Measurements from ENCODE around the gene CNTNAP4. TPM values are rescaled to one million over a fixed set of nuclear protein-coding genes. Genes with fewer than 3 reads are reported as not detected.

The CNTNAP4 gene
- polyA plus RNA-seq, 2 of the 4 experiments (the other 2 are of a cell fraction), result not detected

GRCh38 chr16:76444832-76445231 is 167.6 kb downstream of the CNTNAP4 start (continued):
- TF ChIP-seq CHD4 (IDR thresholded peaks at IDR 0.05; ENCODE audit: borderline replicate concordance), result no peak
- TF ChIP-seq NPAS2 (CRISPR knock-in tag; IDR thresholded peaks at IDR 0.05; ENCODE audit: borderline replicate concordance), result no peak
- TF ChIP-seq ZSCAN20 (CRISPR knock-in tag; IDR thresholded peaks at IDR 0.05), result no peak

GRCh38 chr16:76445815-76446214 is 168.6 kb downstream of the CNTNAP4 start:
- Histone ChIP-seq H3K4me1 (no peaks in the 10 kb centered on the region), H3K27ac (no peak overlapping the region), H3K4me2 (no peak overlapping the region), H3K9me3 (no peaks in the 10 kb centered on the region), H3K4me3 (no peak overlapping the region)
- CTCF ChIA-PET, result interaction anchor here (0.5 kb wide), 1 partner anchor 436 kb away, joined by 3 read pairs; no protein-coding TSS in a partner anchor
- DNase-seq (ENCODE audit: low read depth in 1 of 2, low spot score in 1 of 2) (no peak), FAIRE-seq (no peak), ATAC-seq (no peak)
- POLR2A ChIA-PET, result no interaction called here
- TF ChIP-seq HES2 (IDR thresholded peaks at IDR 0.05) (no peak), KDM5A (IDR thresholded peaks at IDR 0.05) (no peak), MYC (IDR thresholded peaks at IDR 0.05; ENCODE audit: borderline replicate concordance, low read length) (no peak), FOXS1 (CRISPR knock-in tag; IDR thresholded peaks at IDR 0.05) (no peak)
- WGBS (ENCODE audit: missing lambda C conversion rate), result 36% methylated on average over 3 of the region's 3 CpGs

- ATAC-seq (no peak), FAIRE-seq (no peak), DNase-seq (ENCODE audit: low read depth in 1 of 2, low spot score in 1 of 2) (no peak)
- ChIA-PET POLR2A (no interaction called here), CTCF (no interaction called here)
- Histone ChIP-seq H3K4me1 (no peaks in the 10 kb centered on the region), H3K27ac (no peak overlapping the region), H3K4me3 (no peak overlapping the region), H3K9me3 (no peaks in the 10 kb centered on the region), H3K4me2 (no peak overlapping the region)
- 21% methylated on average over 3 of the region's 3 CpGs for WGBS (ENCODE audit: missing lambda C conversion rate)
- TF ChIP-seq HDAC2 (IDR thresholded peaks at IDR 0.05) (no peak), ZNF302 (CRISPR knock-in tag; IDR thresholded peaks at IDR 0.05) (no peak), GATA3 (IDR thresholded peaks at IDR 0.05; ENCODE audit: borderline replicate concordance) (no peak), PHF8 (IDR thresholded peaks at IDR 0.05; ENCODE audit: borderline replicate concordance, low read depth) (no peak), JUNB (IDR thresholded peaks at IDR 0.05) (no peak), CTCF (IDR thresholded peaks at IDR 0.05) (no peak)
These were observed 169.1 kb downstream of the CNTNAP4 start for GRCh38 chr16:76446251-76446650.

- no peak overlapping the region for H3K4me3 ChIP-seq
- CTCF ChIA-PET, result no interaction called here
- no peaks in the 10 kb centered on the region for H3K9me3 ChIP-seq
- WGBS (ENCODE audit: missing lambda C conversion rate), result 57% methylated on average over 6 of the region's 6 CpGs
- H3K27ac ChIP-seq, result no peak overlapping the region
- no peak for ATAC-seq
- FAIRE-seq, result no peak
- POLR2A ChIA-PET, result no interaction called here
- H3K4me1 ChIP-seq, result no peaks in the 10 kb centered on the region
- H3K4me2 ChIP-seq, result no peak overlapping the region
- DNase-seq (ENCODE audit: low read depth in 1 of 2, low spot score in 1 of 2), result no peak
- TF ChIP-seq FOSL2 (IDR thresholded peaks at IDR 0.05), result no peak
- TF ChIP-seq FOSL2 (CRISPR knock-in tag; IDR thresholded peaks at IDR 0.05), result no peak
- TF ChIP-seq KDM1A (IDR thresholded peaks at IDR 0.05; ENCODE audit: low read depth), result no peak
- no peak for TF ChIP-seq NPAS2 (CRISPR knock-in tag; IDR thresholded peaks at IDR 0.05; ENCODE audit: borderline replicate concordance)
- TF ChIP-seq, protein P1, sequence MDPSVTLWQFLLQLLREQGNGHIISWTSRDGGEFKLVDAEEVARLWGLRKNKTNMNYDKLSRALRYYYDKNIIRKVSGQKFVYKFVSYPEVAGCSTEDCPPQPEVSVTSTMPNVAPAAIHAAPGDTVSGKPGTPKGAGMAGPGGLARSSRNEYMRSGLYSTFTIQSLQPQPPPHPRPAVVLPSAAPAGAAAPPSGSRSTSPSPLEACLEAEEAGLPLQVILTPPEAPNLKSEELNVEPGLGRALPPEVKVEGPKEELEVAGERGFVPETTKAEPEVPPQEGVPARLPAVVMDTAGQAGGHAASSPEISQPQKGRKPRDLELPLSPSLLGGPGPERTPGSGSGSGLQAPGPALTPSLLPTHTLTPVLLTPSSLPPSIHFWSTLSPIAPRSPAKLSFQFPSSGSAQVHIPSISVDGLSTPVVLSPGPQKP (IDR thresholded peaks at IDR 0.05; ENCODE audit: low read depth, low read length), result no peak
- no peak for TF ChIP-seq CHD2 (IDR thresholded peaks at IDR 0.05; ENCODE audit: low read length, partially characterized antibody)
- TF ChIP-seq HOXB13 (CRISPR knock-in tag; IDR thresholded peaks at IDR 0.05; ENCODE audit: low read depth), result no peak
- no peak for TF ChIP-seq HMGXB4 (CRISPR knock-in tag; IDR thresholded peaks at IDR 0.05; ENCODE audit: borderline replicate concordance)
- no peak for TF ChIP-seq BCL3 (IDR thresholded peaks at IDR 0.05)
- no peak for TF ChIP-seq RAD21 (conservative IDR thresholded peaks at IDR 0.05 in 1 of 2, IDR thresholded peaks at IDR 0.05 in 1 of 2)
- no peak for TF ChIP-seq RARB (CRISPR knock-in tag; IDR thresholded peaks at IDR 0.05)
- no peak for TF ChIP-seq TP53 (CRISPR knock-in tag; IDR thresholded peaks at IDR 0.05)
- TF ChIP-seq SMC3 (IDR thresholded peaks at IDR 0.05), result no peak
- TF ChIP-seq EHMT2 (IDR thresholded peaks at IDR 0.05; ENCODE audit: low read depth), result no peak
- TF ChIP-seq CBX8 (IDR thresholded peaks at IDR 0.05), result no peak
- no peak for TF ChIP-seq TFCP2L1 (CRISPR knock-in tag; IDR thresholded peaks at IDR 0.05)
- TF ChIP-seq BHLHE40 (IDR thresholded peaks at IDR 0.05; ENCODE audit: low read depth, low read length), result no peak
These were observed 173.7 kb downstream of the CNTNAP4 start for GRCh38 chr16:76450890-76451289.

All from A549 (cell line).